ENCODE data around the gene XYLT1. TPM values are rescaled to one million over a fixed set of nuclear protein-coding genes. Genes with fewer than 3 reads are reported as not detected.
A peak's percentile ranks its signal among the peaks of the same experiment; 100 is the strongest.

Gene XYLT1
- total RNA-seq, 2 donors from 2014 or later, result 14.4 to 31.3 TPM

- DNase-seq (ENCODE audit: low spot score), result no peak
- Histone ChIP-seq H3K27me3 (no peaks in the 10 kb centered on the region), H3K36me3 (no peaks in the 10 kb centered on the region), H3K9me3 (no peaks in the 10 kb centered on the region), H3K27ac (no peak overlapping the region), H3K4me1 (peaks cover 0 to 23% of the 10 kb centered on the region in 2 donors), H3K4me3 (no peak overlapping the region)
- TF ChIP-seq CTCF (IDR thresholded peaks at IDR 0.05), result no peak
These were observed 61.8 kb downstream of the XYLT1 start for GRCh38 chr16:17408955-17409441.

GRCh38 chr16:17408296-17408695 is 62.5 kb downstream of the XYLT1 start:
- no peak for DNase-seq (ENCODE audit: low spot score)
- Histone ChIP-seq H3K4me1 (peaks cover 0 to 23% of the 10 kb centered on the region in 2 donors), H3K9me3 (no peaks in the 10 kb centered on the region), H3K4me3 (no peak overlapping the region), H3K27me3 (no peaks in the 10 kb centered on the region), H3K36me3 (no peaks in the 10 kb centered on the region), H3K27ac (no peak overlapping the region)
- no peak for TF ChIP-seq CTCF (IDR thresholded peaks at IDR 0.05)

GRCh38 chr16:17407321-17407720 is 63.4 kb downstream of the XYLT1 start:
- no peaks in the 10 kb centered on the region for H3K9me3 ChIP-seq
- peaks cover 0 to 23% of the 10 kb centered on the region in 2 donors for H3K4me1 ChIP-seq
- peak overlapping the region in 1 of 2 donors; percentile 95 for H3K27ac ChIP-seq
- no peak for DNase-seq (ENCODE audit: low spot score)
- H3K27me3 ChIP-seq, result no peaks in the 10 kb centered on the region
- no peaks in the 10 kb centered on the region for H3K36me3 ChIP-seq
- TF ChIP-seq CTCF (IDR thresholded peaks at IDR 0.05), result no peak
- H3K4me3 ChIP-seq, result no peak overlapping the region

- Histone ChIP-seq H3K9me3 (no peaks in the 10 kb centered on the region), H3K4me3 (no peak overlapping the region), H3K27ac (peak overlapping the region; percentile 92 to 95), H3K36me3 (no peaks in the 10 kb centered on the region), H3K27me3 (no peaks in the 10 kb centered on the region), H3K4me1 (peaks cover 0 to 23% of the 10 kb centered on the region in 2 donors)
- TF ChIP-seq CTCF (IDR thresholded peaks at IDR 0.05), result no peak
- DNase-seq (ENCODE audit: low spot score), result peak; percentile 90
These were observed 65.6 kb downstream of the XYLT1 start for GRCh38 chr16:17404941-17405689.

- no peak overlapping the region for H3K4me3 ChIP-seq
- no peaks in the 10 kb centered on the region for H3K27me3 ChIP-seq
- H3K27ac ChIP-seq, result peak overlapping the region; percentile 92 to 95
- H3K9me3 ChIP-seq, result no peaks in the 10 kb centered on the region
- H3K4me1 ChIP-seq, result peaks cover 0 to 23% of the 10 kb centered on the region in 2 donors
- no peak for DNase-seq (ENCODE audit: low spot score)
- H3K36me3 ChIP-seq, result no peaks in the 10 kb centered on the region
- no peak for TF ChIP-seq CTCF (IDR thresholded peaks at IDR 0.05)
These were observed 66.8 kb downstream of the XYLT1 start for GRCh38 chr16:17403859-17404545.
